Stomach (tissue), 4 donors: ENCODE results near the gene IL20.

ENCODE experiments used
- CTCF ChIP-seq, 7 experiments: fragments of 450-650 bp in 4 of 7; fragments of 200-600 bp in 3 of 7; sonication (generic) in 3 of 7; IDR thresholded peaks; one replicate each; pipeline ENCODE4 v1.5.1; 2016 to 2019; ENCODE audit warnings: antibody characterized with exemption in 7 of 7, control low read depth in 2 of 7, mild to moderate bottlenecking in 1 of 7
- POLR2A ChIP-seq, 4 donors: fragments of 450-650 bp; IDR thresholded peaks; one replicate each; pipeline ENCODE4 v1.6.1; 2016; ENCODE audit warnings: antibody characterized with exemption in 4 of 4, control low read depth in 2 of 4, mild to moderate bottlenecking in 1 of 4, moderate library complexity in 1 of 4
- POLR2AphosphoS5 ChIP-seq, 3 donors: sonication (generic); formaldehyde crosslinking; IDR thresholded peaks; one replicate each; pipeline ENCODE4 v1.6.1; 2016; ENCODE audit warnings: antibody characterized with exemption in 3 of 3

DNA sequence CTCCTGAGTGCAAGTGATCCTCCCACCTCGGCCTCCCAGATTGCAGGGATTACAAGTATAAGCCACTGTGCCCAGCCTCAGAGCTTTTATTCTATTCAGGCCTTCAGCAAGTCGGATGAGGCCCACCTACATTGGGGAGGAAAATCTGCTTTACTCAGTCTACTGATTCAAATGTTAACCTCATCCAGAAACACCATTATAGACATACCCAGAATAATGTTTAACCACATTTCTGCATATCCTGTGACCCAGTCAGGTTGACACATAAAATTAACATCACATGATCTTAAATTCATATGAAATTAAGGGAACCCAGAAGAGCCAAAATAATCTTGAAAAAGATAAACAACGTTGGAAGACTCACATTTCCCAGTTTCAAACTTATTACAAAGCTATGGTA, 14.9 kb downstream of the IL20 start:
- no peak for TF ChIP-seq CTCF (IDR thresholded peaks at IDR 0.05)
- TF ChIP-seq POLR2A (IDR thresholded peaks at IDR 0.05) = no peak
- TF ChIP-seq POLR2AphosphoS5 (IDR thresholded peaks at IDR 0.05) = no peak
